PC-9 (cell line): ENCODE data around the gene HOXC9.

Source experiments
- EZH2 ChIP-seq: fragments of 200-600 bp; sonication (generic); IDR thresholded peaks from 2 replicates; pipeline ENCODE4 v1.8.0; 2017; ENCODE audit warnings: antibody characterized with exemption, low read depth
- TF ChIP-seq, protein P1 (sequence below): fragments of 200-600 bp; sonication (generic); conservative IDR thresholded peaks from 2 replicates; pipeline ENCODE4 v1.6.1; 2017; ENCODE audit warnings: mixed run types, antibody characterized with exemption, mild to moderate bottlenecking, moderate library complexity

DNA sequence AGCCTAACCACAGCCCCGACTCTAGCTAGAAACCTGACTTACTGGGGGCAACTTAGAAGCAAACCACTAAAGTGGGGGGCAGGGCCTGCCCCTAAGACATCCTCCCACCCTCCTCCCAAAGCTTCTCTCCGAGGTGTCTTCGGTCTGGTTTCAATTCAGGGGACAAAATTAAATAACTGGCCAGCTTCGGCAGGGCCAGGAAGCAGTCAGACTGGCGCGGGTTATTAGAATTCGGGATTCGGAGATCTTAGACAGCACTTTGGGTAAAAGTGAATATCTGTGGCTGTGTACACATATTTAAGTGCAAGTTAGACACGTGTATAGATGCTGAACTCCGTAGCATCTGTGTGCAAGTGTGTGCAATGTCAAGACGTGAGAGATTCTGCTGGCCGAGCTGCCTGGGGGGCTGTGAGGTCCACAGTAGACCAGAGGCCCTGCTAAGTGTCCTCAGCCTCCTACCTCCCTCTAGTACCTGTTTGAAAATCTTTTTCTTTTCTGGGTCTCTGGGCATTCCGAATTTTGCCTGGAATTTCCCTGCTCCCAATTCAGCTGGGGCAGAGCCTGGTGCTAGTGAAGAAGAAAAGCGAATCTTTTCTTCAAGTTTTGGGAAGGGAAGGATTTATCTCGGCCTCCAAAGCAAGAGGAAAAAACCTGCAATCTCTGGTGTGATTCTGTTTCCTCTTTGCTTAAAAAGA is 19.0 kb upstream of the HOXC9 start:
- TF ChIP-seq EZH2: no peak
- TF ChIP-seq, protein P1, sequence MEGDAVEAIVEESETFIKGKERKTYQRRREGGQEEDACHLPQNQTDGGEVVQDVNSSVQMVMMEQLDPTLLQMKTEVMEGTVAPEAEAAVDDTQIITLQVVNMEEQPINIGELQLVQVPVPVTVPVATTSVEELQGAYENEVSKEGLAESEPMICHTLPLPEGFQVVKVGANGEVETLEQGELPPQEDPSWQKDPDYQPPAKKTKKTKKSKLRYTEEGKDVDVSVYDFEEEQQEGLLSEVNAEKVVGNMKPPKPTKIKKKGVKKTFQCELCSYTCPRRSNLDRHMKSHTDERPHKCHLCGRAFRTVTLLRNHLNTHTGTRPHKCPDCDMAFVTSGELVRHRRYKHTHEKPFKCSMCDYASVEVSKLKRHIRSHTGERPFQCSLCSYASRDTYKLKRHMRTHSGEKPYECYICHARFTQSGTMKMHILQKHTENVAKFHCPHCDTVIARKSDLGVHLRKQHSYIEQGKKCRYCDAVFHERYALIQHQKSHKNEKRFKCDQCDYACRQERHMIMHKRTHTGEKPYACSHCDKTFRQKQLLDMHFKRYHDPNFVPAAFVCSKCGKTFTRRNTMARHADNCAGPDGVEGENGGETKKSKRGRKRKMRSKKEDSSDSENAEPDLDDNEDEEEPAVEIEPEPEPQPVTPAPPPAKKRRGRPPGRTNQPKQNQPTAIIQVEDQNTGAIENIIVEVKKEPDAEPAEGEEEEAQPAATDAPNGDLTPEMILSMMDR: no peak
